NCI-H2227 (cell line): ENCODE data around the gene KCNIP3.
"Not testable (repeated sequence)": the region's sequence is repeated elsewhere in the genome, so short reads cannot be mapped to it uniquely, and the experiment has no call there.

ENCODE experiments used
- DNase-seq: peaks from one replicate; lab custom pipeline; 2025; ENCODE audit not compliant: unreplicated experiment; lab: John Stamatoyannopoulos, UW

Gene KCNIP3

GRCh38 chr2:95382686-95383634, 85.8 kb downstream of the KCNIP3 start:
- DNase-seq: no peak

GRCh38 chr2:95383635-95384027, 86.5 kb downstream of the KCNIP3 start:
- DNase-seq: no peak

- no peak for DNase-seq
Measured at GRCh38 chr2:95384854-95385569, 87.9 kb downstream of the KCNIP3 start.

DNA sequence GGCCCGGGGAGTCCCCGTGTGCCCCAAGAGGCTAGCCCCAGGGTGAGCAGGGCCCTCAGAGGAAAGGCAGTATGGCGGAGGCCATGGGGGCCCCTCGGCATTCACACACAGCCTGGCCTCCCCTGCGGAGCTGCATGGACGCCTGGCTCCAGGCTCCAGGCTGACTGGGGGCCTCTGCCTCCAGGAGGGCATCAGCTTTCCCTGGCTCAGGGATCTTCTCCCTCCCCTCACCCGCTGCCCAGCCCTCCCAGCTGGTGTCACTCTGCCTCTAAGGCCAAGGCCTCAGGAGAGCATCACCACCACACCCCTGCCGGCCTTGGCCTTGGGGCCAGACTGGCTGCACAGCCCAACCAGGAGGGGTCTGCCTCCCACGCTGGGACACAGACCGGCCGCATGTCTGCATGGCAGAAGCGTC, 88.4 kb downstream of the KCNIP3 start:
- DNase-seq: no peak

GRCh38 chr2:95386031-95386430, 88.9 kb downstream of the KCNIP3 start:
- no peak for DNase-seq

- no peak for DNase-seq
Measured at GRCh38 chr2:95387358-95387757, 90.2 kb downstream of the KCNIP3 start.

GRCh38 chr2:95388091-95388692, 91.0 kb downstream of the KCNIP3 start:
- DNase-seq: no peak

- DNase-seq: no peak
Measured at GRCh38 chr2:95388856-95389244, 91.7 kb downstream of the KCNIP3 start.

DNA sequence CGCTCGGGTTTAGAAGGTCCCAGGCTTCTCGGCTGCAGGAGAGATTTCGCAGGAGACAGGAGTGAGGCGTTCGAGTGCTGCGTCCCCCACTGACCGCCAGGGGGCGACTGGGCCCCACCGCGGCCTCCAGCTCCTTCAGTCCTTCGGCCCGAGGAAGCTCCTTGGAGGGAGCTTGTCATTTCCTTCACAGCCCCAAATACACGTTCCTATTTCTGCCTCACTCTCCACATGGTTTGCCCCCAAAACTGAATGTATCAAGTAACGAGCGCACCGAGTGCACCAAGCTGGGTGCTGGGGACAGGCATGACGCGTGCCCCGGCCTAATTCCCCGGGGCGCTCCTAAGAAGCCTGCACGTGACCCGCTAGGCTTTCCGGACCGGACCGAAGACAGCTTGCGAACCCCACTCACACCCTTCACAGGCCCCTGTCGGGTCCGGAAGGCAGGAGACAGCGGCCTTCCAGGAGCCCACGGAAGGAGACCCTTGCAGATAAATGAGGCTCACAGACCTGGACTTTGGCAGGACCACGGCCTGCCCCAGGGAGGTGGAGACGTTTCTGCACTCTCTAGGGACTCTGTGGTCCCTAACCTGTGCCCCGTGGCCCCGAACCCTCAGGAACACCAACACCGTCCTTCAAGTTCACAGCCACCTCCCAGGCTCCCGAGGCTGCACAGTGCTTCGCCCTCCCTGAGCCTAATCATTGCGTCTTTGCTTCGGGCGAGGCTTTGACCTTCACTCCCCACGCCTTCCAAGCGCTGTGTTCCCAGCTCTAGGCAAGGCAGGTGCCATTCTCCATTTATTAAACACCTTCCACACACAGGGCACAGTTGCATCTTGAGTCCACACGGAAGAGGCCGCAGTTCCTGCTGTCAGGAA, 92.3 kb downstream of the KCNIP3 start:
- no peak for DNase-seq

DNA sequence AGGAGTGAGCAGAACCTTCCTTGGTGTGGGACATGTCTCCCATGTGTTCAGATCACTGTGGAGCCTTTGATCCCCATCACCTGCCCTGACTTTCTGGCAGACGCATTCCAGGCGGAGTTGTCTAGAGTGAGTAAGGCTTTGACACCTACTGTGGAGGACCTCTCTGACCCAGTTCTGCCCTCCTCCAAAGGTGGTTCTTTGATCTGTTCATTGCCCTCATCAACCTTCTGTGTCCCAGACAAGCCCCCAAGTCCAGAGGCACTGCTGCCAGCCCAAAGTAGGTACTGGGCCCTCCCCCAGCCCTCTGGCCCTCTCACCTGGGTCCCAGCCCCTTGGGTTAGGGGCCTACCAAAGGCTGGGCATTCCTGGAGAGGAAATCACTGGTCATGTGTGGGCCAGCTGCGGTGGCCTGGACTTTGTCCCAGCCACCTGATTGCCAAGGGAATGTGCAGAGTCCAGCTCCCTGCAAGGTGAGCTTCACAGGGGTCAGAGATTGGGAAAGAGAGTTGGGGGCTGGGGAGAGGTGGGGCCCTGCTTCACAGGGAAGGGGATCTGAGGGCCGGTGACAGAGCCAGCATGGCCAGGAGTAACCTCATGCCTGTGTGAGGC, 93.2 kb downstream of the KCNIP3 start:
- DNase-seq: no peak

DNA sequence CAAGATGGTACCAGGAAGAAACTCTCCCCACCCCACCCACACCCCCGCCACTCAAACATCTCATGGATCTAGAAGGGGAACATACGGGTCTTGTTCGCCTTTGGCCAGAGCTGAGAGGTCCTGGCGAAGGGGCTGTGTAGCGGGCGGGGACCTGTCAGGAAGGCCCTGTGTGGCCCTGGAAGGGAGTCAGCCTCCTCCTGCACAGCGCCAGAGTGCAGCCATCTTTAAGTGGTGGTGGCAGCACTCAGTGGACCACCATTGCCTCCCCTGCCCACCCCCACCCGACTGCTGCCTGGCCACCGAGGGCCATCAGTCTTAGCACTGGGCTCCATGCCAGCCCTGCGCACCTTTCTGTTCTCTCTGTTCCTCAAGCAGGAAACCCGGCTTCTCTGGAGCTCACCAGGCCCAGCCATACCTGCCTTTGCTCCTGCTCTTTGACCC, 93.8 kb downstream of the KCNIP3 start:
- no peak for DNase-seq

DNA sequence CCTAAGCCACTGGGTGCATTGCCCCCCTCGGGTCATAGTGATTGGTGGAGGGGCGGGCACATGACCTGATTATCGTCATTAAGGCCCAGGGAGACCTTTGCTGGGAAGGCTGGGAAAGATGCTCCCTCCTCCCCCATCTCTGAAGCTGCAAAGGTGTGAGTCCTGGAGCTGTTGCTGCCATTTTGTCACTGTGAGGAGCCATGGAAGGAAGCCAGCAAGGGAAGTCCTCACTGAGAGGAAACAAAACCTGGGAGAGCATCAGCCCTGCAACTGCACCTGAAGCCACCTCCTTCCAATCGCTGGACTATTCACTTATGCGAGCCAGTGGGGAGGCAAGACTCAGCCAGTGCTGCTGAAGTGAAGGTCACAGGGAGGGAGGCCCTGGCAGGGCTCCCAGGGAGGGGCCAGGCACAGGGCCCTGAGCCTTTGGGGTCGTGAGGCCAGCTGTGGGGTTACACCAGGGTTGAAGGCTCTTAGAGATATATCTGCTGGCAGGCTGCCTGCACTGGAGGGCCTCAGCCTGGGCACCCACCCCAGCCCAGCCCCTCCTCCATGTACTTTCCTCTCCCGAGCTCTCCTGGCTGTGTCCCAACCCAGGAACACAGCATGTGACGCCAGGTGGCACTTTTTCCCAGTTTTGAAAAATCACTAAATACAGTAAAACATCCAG, 94.6 kb downstream of the KCNIP3 start:
- no peak for DNase-seq

DNA sequence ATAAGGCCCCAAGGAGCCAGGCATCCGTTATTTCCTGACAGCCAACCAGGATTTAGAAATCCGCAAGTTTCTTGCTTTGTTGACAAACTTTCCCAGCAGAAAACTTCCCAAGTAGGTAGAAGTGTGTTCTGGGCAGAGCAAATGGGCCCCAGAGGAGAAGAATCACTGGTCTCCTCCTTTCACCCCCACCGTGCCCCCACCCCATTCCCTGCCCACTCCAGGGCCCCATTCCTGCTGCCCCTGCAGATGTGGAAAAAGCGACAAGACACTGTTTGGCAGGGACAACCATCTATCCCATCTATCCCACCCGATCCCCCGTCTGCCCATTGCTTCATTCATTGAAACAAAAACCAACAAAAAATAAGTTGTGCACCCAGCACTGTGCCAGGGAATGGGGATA, 95.2 kb downstream of the KCNIP3 start:
- no peak for DNase-seq

- DNase-seq: no peak
Measured at GRCh38 chr2:95392730-95393455, 95.7 kb downstream of the KCNIP3 start.

DNA sequence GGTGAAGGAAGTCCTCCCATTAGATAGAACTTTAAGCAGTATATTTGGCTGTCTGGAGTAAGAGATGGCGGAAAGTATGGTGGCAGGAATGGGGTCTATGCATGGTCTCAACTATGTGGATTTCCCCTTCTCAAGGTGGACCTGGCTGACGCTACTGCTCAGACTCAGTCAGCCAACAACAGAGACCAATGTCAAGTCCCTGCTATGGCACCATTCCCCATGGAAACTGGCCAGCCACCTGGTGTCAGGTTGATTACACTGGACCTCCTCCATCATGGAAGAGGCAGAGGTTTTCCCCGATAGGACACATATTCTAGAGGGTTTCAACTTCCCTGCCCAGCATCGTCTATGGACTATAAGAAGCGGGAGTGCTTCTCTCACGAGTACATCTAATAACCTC, 96.8 kb downstream of the KCNIP3 start:
- DNase-seq: no peak

DNA sequence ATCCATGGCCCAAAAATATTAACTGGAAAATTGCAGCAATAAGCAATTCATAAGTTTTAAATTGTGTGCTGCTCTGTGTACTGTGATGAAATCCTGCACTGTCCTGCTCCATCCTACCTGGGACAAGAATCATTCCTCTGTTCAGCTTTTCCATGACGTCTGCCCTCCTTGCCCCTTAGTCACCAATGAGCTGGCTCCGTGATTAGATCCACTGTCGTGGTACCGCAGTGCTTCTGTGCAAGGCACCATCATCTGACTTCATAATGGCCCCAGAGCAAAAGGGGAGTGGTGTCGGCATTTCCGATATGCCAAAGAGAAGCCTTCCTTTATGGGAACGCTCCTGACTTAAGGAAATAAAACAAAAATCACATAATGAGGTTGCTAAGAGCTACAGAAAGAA, 101.9 kb downstream of the KCNIP3 start:
- DNase-seq: no peak

- no peak for DNase-seq
Measured at GRCh38 chr2:95401480-95401879, 104.3 kb downstream of the KCNIP3 start.

DNA sequence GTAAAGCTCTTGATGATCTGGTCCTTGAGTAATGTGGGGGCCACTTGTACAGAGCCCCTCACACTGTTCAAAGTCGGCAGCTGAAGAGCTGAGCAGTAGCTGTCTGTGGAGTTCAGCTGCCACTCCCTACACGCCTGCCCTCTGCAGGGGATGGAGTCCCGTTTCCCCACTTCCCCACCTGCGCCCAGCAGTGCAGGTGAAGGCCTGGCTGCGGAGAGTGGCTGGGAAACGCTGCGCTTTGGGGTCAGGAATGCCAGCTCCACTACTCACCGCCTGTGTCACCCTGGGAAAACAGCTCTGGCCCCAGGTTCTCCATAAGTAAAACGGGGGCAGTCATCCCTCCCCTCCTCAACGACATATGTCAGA, 104.8 kb downstream of the KCNIP3 start:
- DNase-seq: not testable (repeated sequence)
